ENCODE data around the gene PEX1. TPM values are rescaled to one million over a fixed set of nuclear protein-coding genes. Genes with fewer than 3 reads are reported as not detected.

Gene PEX1
- total and polyA plus RNA-seq, 2 of the 13 experiments (the other 11 are each of a cell fraction or from before 2014, with no cell fraction given), result 16.6 to 22.4 TPM

DNA sequence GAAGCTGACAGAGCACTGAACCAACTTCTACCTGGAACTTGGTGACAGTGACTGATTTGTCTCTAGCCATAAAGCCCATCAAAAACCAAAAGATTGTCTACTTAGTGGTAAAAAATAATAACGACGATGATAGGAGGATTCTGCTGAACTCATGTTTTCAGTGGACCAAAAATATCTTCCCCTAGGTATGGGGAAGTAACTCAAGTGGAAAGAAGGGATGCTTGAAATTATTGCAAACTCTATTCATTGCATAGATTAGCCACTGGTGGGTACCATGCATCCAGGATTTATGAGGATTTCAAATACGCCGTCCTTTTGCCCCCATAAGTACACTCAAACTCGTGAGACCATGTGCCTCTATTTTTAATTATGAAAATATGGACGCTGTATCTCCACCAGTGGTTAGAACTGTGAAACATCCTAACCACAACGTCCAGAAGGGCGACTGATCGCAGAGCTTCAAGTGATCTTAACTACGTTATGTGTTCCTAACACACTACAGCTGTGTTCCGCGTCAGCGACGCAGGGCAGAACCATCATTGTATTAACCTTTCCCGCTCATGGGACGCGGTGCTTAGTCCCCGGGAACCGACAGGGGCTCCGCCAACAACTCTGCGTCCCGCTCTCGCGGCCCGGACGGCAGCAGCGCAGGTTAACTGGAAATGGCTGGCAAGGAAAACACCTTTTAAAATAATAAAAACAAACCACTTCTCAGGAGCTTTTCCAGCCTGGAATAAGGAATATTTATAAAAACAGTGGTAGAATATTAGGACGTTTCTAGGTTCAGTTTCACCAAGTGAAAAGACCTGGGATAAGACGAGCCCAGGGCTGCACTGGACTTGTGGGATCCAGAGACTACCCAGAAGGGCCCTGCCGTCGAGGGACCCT lies 776 bp downstream of the PEX1 start (continued):
- no peak for TF ChIP-seq SNAPC5 (CRISPR knock-in tag; IDR thresholded peaks at IDR 0.05; ENCODE audit: borderline replicate concordance)
- no peak for TF ChIP-seq NR1H2 (CRISPR knock-in tag; IDR thresholded peaks at IDR 0.05; ENCODE audit: borderline replicate concordance, low read depth)
- no peak for TF ChIP-seq SNAI1 (CRISPR knock-in tag; IDR thresholded peaks at IDR 0.05; ENCODE audit: borderline replicate concordance)
- no peak for TF ChIP-seq ATAD3A (CRISPR knock-in tag; IDR thresholded peaks at IDR 0.05)

- FAIRE-seq (no peak), DNase-seq (ENCODE audit: low spot score) (no peak), ATAC-seq (no peak)
- Histone ChIP-seq H3K9me3 (ENCODE audit: low read length) (no peaks in the 10 kb centered on the region), H3K4me2 (ENCODE audit: low read depth, low read length) (no peak overlapping the region), H3K79me2 (ENCODE audit: insufficient read depth, low read length) (peaks cover 31% of the 10 kb centered on the region), H3K4me3 (replicated peaks in 1 of 3; ENCODE audit: insufficient read depth in 1 of 3, low read depth in 2 of 3, low read length in 3 of 3) (no peak overlapping the region), H3K27ac (ENCODE audit: extremely low read length, insufficient read depth, low read length) (no peak overlapping the region), H3K4me1 (ENCODE audit: insufficient read depth, low read length) (peaks cover 21% of the 10 kb centered on the region), H3K36me3 (replicated peaks in 1 of 2; ENCODE audit: control insufficient read depth in 1 of 2, insufficient read depth in 2 of 2, low read length in 2 of 2) (peaks cover 0 to 8% of the 10 kb centered on the region in 2 experiments; a peak in 2 of 5 replicates), H3K9ac (ENCODE audit: insufficient read depth, low read depth, low read length) (no peak overlapping the region), H4K20me1 (ENCODE audit: insufficient read depth, low read length) (no peaks in the 10 kb centered on the region), H2AFZ (ENCODE audit: low read length) (no peak overlapping the region), H3K27me3 (ENCODE audit: control insufficient read depth in 1 of 2, insufficient read depth in 2 of 2, low read length in 2 of 2) (no peaks in the 10 kb centered on the region; a peak in 1 of 5 replicates)
- in situ Hi-C loops (cut with HindIII; ENCODE audit: extremely low pct_ligation_motif_present, low pct_unique_long_range_greater_than_20kb) (no loop called here), intact Hi-C loops (cut with micrococcal nuclease; ENCODE audit: unreplicated experiment) (loop anchor here (2.0 kb wide), 1 partner anchor 74 kb away; no protein-coding TSS in a partner anchor)
- 93% methylated on average over 2 of the region's 2 CpGs for WGBS (ENCODE audit: low lambda C conversion rate)
- POLR2A ChIA-PET, result no interaction called here
- CTCF ChIA-PET (ENCODE audit: low intra/inter-chr PET ratio, low total read pairs), result no interaction called here
- no TSS peak for BruUV-seq (replicated peaks)
- TF ChIP-seq CEBPB (IDR thresholded peaks at IDR 0.05; ENCODE audit: borderline replicate concordance, low read depth, low read length), result peak; percentile 2; the same call in 1 of the 2 replicates
- TF ChIP-seq, protein P1, sequence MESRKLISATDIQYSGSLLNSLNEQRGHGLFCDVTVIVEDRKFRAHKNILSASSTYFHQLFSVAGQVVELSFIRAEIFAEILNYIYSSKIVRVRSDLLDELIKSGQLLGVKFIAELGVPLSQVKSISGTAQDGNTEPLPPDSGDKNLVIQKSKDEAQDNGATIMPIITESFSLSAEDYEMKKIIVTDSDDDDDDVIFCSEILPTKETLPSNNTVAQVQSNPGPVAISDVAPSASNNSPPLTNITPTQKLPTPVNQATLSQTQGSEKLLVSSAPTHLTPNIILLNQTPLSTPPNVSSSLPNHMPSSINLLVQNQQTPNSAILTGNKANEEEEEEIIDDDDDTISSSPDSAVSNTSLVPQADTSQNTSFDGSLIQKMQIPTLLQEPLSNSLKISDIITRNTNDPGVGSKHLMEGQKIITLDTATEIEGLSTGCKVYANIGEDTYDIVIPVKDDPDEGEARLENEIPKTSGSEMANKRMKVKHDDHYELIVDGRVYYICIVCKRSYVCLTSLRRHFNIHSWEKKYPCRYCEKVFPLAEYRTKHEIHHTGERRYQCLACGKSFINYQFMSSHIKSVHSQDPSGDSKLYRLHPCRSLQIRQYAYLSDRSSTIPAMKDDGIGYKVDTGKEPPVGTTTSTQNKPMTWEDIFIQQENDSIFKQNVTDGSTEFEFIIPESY (CRISPR knock-in tag; IDR thresholded peaks at IDR 0.05), result no peak
- TF ChIP-seq MAFK (conservative IDR thresholded peaks at IDR 0.05 in 1 of 2, IDR thresholded peaks at IDR 0.05 in 1 of 2; ENCODE audit: low read length in 2 of 2), result peak in 1 of 2 experiments; percentile 10; a peak in 1 of 4 replicates
- TF ChIP-seq ZNF709 (CRISPR knock-in tag; IDR thresholded peaks at IDR 0.05), result no peak
- no peak for TF ChIP-seq NKX3-1 (CRISPR knock-in tag; IDR thresholded peaks at IDR 0.05)
- TF ChIP-seq IKZF5 (CRISPR knock-in tag; IDR thresholded peaks at IDR 0.05), result no peak
- TF ChIP-seq ATF7 (IDR thresholded peaks at IDR 0.05), result peak; percentile 11; the same call in 1 of the 2 replicates
- no peak for TF ChIP-seq ATF7 (CRISPR knock-in tag; IDR thresholded peaks at IDR 0.05)
- TF ChIP-seq, protein P2, sequence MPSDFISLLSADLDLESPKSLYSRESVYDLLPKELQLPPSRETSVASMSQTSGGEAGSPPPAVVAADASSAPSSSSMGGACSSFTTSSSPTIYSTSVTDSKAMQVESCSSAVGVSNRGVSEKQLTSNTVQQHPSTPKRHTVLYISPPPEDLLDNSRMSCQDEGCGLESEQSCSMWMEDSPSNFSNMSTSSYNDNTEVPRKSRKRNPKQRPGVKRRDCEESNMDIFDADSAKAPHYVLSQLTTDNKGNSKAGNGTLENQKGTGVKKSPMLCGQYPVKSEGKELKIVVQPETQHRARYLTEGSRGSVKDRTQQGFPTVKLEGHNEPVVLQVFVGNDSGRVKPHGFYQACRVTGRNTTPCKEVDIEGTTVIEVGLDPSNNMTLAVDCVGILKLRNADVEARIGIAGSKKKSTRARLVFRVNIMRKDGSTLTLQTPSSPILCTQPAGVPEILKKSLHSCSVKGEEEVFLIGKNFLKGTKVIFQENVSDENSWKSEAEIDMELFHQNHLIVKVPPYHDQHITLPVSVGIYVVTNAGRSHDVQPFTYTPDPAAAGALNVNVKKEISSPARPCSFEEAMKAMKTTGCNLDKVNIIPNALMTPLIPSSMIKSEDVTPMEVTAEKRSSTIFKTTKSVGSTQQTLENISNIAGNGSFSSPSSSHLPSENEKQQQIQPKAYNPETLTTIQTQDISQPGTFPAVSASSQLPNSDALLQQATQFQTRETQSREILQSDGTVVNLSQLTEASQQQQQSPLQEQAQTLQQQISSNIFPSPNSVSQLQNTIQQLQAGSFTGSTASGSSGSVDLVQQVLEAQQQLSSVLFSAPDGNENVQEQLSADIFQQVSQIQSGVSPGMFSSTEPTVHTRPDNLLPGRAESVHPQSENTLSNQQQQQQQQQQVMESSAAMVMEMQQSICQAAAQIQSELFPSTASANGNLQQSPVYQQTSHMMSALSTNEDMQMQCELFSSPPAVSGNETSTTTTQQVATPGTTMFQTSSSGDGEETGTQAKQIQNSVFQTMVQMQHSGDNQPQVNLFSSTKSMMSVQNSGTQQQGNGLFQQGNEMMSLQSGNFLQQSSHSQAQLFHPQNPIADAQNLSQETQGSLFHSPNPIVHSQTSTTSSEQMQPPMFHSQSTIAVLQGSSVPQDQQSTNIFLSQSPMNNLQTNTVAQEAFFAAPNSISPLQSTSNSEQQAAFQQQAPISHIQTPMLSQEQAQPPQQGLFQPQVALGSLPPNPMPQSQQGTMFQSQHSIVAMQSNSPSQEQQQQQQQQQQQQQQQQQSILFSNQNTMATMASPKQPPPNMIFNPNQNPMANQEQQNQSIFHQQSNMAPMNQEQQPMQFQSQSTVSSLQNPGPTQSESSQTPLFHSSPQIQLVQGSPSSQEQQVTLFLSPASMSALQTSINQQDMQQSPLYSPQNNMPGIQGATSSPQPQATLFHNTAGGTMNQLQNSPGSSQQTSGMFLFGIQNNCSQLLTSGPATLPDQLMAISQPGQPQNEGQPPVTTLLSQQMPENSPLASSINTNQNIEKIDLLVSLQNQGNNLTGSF (CRISPR knock-in tag; IDR thresholded peaks at IDR 0.05), result no peak
These were observed 5.2 kb downstream of the PEX1 start for GRCh38 chr7:92523110-92523509.
